Measurements from ENCODE around the gene OR4D2.

Gene OR4D2

DNA sequence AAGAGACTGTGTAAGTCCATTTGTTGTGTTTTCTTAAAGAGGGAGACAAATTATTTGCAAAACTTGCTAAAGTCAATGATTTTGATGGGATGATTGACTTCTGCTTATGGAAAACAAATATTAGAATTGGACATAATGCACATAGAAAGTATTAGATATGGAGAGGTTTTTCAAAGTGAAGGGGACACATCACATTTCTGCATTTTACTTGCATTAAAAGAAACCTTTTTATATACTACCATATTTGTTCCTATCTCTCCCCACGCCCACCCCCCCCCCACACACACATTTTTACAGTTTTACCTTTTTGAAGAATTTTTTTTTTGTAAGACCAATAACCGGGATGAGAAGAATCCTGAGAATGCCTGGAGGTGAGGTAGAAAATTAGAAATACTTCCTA, 8.6 kb upstream of the OR4D2 start:
- Histone ChIP-seq H4K20me1 (ENCODE audit: low read depth, low read length) (no peaks in the 10 kb centered on the region), H3K27me3 (ENCODE audit: low read length) (no peaks in the 10 kb centered on the region), H3K9me3 (ENCODE audit: insufficient read depth, low read length) (no peaks in the 10 kb centered on the region), H3F3A (ENCODE audit: insufficient read depth) (no peaks in the 10 kb centered on the region), H3K27ac (ENCODE audit: low read depth, low read length) (no peak overlapping the region), H3K36me3 (ENCODE audit: low read length) (no peaks in the 10 kb centered on the region), H3K79me2 (ENCODE audit: insufficient read depth, low read length) (no peaks in the 10 kb centered on the region), H2AFZ (ENCODE audit: low read depth, low read length, severe bottlenecking) (no peak overlapping the region), H3K9me2 (replicated peaks; ENCODE audit: insufficient read depth, low read length) (no peaks in the 10 kb centered on the region), H3K4me2 (ENCODE audit: low read depth, low read length, poor library complexity, severe bottlenecking) (no peak overlapping the region), H3K9ac (ENCODE audit: low read length) (no peak overlapping the region), H3K4me3 (ENCODE audit: insufficient read depth, low read length, poor library complexity, severe bottlenecking) (no peak overlapping the region)
- TF ChIP-seq, protein P1, sequence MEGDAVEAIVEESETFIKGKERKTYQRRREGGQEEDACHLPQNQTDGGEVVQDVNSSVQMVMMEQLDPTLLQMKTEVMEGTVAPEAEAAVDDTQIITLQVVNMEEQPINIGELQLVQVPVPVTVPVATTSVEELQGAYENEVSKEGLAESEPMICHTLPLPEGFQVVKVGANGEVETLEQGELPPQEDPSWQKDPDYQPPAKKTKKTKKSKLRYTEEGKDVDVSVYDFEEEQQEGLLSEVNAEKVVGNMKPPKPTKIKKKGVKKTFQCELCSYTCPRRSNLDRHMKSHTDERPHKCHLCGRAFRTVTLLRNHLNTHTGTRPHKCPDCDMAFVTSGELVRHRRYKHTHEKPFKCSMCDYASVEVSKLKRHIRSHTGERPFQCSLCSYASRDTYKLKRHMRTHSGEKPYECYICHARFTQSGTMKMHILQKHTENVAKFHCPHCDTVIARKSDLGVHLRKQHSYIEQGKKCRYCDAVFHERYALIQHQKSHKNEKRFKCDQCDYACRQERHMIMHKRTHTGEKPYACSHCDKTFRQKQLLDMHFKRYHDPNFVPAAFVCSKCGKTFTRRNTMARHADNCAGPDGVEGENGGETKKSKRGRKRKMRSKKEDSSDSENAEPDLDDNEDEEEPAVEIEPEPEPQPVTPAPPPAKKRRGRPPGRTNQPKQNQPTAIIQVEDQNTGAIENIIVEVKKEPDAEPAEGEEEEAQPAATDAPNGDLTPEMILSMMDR (IDR thresholded peaks at IDR 0.05; ENCODE audit: insufficient read depth, low read length, poor library complexity, severe bottlenecking), result no peak
- no peak for TF ChIP-seq EZH2phosphoT487 (conservative IDR thresholded peaks at IDR 0.05; ENCODE audit: low read length)

DNA sequence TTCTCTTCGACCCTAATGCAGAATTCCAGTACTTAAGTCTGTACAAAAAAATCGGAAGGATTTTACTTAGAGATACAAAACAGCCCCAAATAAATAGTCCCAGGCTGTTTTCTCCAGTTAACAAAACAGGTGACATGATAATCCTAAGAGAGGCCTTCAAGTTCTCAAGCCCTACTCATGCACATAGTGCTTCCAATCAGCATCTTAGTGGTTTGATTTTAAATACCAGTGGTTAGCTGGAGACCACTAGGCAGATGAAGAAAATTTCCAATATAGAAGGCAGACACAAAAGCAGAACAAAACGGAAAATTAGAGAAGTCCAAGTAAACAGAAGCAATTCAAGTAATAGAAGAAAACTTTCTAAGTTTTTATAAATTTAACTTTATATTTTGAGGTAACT, 5.2 kb upstream of the OR4D2 start:
- Histone ChIP-seq H3K9me2 (replicated peaks; ENCODE audit: insufficient read depth, low read length) (no peaks in the 10 kb centered on the region), H3K79me2 (ENCODE audit: insufficient read depth, low read length) (no peaks in the 10 kb centered on the region), H3F3A (ENCODE audit: insufficient read depth) (no peaks in the 10 kb centered on the region), H3K27ac (ENCODE audit: low read depth, low read length) (no peak overlapping the region), H3K9me3 (ENCODE audit: insufficient read depth, low read length) (no peaks in the 10 kb centered on the region), H3K9ac (ENCODE audit: low read length) (no peak overlapping the region), H3K36me3 (ENCODE audit: low read length) (no peaks in the 10 kb centered on the region), H3K4me2 (ENCODE audit: low read depth, low read length, poor library complexity, severe bottlenecking) (no peak overlapping the region), H3K27me3 (ENCODE audit: low read length) (no peaks in the 10 kb centered on the region), H4K20me1 (ENCODE audit: low read depth, low read length) (no peaks in the 10 kb centered on the region), H2AFZ (ENCODE audit: low read depth, low read length, severe bottlenecking) (no peak overlapping the region), H3K4me3 (ENCODE audit: insufficient read depth, low read length, poor library complexity, severe bottlenecking) (no peak overlapping the region)
- TF ChIP-seq, protein P1 (IDR thresholded peaks at IDR 0.05; ENCODE audit: insufficient read depth, low read length, poor library complexity, severe bottlenecking), result no peak
- no peak for TF ChIP-seq EZH2phosphoT487 (conservative IDR thresholded peaks at IDR 0.05; ENCODE audit: low read length)

DNA sequence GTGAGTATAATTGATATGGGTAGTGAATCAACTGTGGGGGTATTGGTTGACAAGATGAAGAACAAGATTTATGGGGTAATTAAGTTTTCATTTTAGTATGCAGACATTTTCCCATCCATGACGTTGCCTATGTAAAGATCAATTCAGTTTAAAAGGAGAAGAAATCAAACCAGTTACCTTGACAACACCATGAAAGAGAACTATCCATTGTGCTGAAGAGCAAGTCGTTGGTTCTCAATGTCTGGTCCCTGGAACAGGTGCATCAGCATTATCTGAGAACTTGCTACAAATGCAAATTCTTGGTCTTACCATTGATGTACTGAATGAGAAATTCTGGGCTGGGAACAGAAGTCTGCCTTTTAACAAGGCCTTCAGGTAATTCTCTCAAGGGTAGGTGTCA, 801 bp upstream of the OR4D2 start:
- Histone ChIP-seq H3K27me3 (ENCODE audit: low read length) (no peaks in the 10 kb centered on the region), H3K9ac (ENCODE audit: low read length) (no peak overlapping the region), H3K27ac (ENCODE audit: low read depth, low read length) (no peak overlapping the region), H2AFZ (ENCODE audit: low read depth, low read length, severe bottlenecking) (no peak overlapping the region), H3K9me3 (ENCODE audit: insufficient read depth, low read length) (no peaks in the 10 kb centered on the region), H3K9me2 (replicated peaks; ENCODE audit: insufficient read depth, low read length) (no peaks in the 10 kb centered on the region), H3K79me2 (ENCODE audit: insufficient read depth, low read length) (no peaks in the 10 kb centered on the region), H3F3A (ENCODE audit: insufficient read depth) (no peaks in the 10 kb centered on the region), H3K36me3 (ENCODE audit: low read length) (no peaks in the 10 kb centered on the region), H3K4me2 (ENCODE audit: low read depth, low read length, poor library complexity, severe bottlenecking) (no peak overlapping the region), H3K4me3 (ENCODE audit: insufficient read depth, low read length, poor library complexity, severe bottlenecking) (no peak overlapping the region), H4K20me1 (ENCODE audit: low read depth, low read length) (no peaks in the 10 kb centered on the region)
- TF ChIP-seq EZH2phosphoT487 (conservative IDR thresholded peaks at IDR 0.05; ENCODE audit: low read length), result no peak
- TF ChIP-seq, protein P1 (IDR thresholded peaks at IDR 0.05; ENCODE audit: insufficient read depth, low read length, poor library complexity, severe bottlenecking), result no peak
